SKM-1 treated with dmso at 0.1 percent for 144 hours (cell line): Measurements from ENCODE around the gene TSPAN3.

Experiments used
- DNase-seq: peaks from one replicate; lab custom pipeline; 2025; ENCODE audit not compliant: unreplicated experiment; lab: John Stamatoyannopoulos, UW

TSPAN3 gene

DNA sequence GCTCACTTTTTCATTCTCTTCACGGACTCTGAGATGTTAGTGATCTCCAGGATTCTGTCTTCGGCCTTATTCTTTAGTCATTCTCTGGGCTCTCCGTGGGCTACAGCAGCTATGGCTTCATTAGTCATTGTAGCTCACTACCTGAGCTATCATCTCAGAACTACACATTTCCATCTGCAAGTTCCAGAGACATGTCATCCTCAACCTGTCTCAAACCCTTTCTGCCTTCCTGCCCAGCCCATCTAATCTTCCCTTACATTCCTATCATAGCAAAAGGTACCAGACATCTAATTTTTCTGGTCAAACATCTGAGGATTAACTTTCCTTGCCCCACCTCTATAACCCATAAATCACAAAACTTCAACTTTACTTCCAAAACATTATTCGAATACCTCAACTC lies 13.2 kb downstream of the TSPAN3 start:
- no peak for DNase-seq

DNA sequence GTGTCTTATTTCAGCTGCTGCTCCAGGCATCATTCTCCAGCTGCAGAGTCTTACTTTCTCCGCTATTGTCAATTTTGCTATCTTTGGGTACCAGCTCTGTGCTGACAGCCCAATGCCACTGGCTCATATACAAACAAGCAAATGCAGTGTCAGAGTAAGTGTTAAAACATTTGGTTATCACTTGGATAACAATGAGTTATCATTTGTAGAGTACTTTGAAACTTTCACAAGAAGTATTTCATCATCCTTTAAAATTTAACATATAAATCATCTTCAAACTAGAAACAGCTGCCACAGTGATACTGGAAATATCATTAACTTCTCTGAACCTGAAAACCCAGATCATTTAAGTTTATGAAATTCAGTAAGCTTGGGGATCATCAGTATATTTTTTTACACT lies 13.8 kb downstream of the TSPAN3 start:
- DNase-seq: no peak

DNA sequence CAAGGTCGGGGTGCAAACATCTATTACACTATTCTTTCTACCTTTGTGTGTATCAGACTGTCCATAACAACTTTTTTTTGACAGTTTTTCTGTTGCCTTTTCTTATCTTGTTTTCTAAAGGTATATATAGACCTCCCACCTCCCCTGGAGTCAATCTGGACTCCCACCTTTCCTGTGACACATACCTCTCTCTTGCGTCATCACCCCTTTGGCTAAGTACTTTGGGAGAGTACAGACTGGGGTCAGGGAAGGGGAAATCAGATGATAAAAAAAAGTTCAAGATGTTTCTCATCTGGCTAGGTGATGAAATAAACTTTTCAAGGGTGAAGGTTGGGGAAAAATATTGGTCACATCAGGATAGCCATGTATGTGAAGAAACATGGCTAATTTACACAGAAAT lies 17.2 kb downstream of the TSPAN3 start:
- no peak for DNase-seq

DNA sequence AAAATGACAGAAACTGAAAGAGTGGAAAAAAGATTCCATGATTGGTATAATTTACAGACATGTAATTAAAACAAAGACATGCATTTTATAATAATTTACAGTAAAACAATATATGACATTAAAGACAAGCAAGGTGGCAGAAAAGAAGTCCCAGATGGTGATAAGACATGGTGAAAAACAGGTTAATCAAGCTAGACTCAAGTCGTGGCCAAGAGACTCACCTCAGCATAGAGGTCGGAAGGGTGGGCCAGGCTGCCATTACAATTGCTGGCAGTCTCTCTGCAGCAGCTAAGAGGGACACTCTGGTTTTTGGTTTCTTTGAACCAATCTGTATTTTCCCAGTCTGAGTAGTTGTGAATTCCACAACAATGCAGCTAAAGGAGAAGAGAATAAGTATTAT lies 18.4 kb downstream of the TSPAN3 start:
- no peak for DNase-seq

DNA sequence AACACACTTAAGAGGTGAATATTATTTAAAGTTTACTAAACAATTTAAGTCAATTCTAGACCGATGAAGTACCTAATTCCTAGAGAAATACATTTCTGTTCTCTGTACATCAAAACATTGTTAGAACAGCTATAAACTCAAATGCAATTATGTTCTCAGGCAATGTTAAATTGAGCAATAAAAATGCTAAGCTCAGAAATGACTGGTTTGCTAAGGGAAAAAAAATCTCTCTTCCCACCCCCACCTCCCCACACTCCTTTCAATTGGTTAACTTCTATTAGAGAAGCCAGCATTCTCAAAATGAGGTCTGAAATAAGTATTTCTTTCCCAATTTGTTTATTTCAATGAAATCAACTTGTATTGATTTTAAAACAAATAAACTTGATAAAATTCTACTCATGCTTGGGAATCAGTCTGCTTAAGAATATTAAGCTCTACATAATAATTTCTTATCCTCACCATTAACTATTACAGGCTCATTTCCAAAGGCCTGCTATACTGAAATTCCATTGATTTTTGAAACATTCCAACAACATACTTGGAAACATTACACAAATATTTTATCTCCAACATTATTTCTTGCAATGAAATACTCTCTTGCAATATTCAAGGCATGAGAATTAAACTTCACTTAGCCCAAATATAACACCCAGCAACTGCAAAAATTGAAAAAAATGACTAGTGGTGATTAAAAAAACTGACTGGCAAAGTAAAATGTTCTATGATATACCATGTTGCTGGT lies 22.6 kb downstream of the TSPAN3 start:
- DNase-seq: no peak

DNA sequence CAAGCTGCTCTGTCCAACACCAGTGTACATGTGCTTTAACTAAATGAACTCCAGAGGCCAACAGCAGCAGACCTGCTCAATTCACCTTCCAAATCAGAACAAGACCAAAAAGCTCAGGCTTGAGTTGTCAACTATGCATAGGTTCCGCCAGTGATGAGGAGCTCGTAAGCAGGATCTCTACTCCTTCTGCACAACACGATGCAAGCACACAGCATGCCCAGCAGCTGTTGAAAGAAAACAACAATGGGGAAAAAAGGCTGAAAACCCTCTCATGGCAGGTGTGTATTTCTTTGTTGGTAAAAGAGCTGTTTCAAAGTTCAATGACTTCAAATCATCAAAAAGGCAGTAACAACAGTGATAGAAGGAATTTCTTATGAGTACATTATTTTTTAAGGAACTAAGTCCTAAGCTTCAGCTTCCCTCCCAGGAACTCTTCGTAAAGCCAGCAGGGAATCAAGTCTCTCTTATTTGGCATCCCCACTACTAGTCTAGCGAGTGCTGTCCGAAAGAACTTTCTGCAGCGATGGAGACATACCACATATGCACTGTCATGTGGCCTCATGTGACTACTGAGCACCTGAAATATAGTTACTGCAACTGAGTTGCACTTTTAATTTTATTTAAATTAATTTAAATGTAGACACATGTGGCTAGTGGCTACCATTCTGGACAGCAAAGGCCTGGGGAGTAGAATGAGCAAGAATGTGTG lies 24.1 kb downstream of the TSPAN3 start:
- no peak for DNase-seq

DNA sequence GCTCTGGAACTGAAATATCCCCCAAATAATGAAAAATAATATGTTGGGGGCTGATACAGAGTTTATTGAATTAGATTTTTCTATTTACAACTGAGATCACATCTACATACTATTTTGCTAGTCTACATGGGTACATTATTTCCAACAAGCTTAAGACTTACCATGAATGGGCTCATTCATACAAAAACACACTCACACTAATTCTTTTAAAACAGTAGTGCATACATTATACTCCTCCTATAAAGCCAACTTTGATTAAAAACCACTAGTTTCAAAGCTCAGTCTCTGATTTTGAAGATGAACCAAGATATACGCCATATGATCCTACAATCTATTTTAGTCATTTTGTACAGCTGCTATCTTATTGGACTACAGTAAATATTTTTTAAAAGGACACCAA lies 24.9 kb downstream of the TSPAN3 start:
- no peak for DNase-seq

DNA sequence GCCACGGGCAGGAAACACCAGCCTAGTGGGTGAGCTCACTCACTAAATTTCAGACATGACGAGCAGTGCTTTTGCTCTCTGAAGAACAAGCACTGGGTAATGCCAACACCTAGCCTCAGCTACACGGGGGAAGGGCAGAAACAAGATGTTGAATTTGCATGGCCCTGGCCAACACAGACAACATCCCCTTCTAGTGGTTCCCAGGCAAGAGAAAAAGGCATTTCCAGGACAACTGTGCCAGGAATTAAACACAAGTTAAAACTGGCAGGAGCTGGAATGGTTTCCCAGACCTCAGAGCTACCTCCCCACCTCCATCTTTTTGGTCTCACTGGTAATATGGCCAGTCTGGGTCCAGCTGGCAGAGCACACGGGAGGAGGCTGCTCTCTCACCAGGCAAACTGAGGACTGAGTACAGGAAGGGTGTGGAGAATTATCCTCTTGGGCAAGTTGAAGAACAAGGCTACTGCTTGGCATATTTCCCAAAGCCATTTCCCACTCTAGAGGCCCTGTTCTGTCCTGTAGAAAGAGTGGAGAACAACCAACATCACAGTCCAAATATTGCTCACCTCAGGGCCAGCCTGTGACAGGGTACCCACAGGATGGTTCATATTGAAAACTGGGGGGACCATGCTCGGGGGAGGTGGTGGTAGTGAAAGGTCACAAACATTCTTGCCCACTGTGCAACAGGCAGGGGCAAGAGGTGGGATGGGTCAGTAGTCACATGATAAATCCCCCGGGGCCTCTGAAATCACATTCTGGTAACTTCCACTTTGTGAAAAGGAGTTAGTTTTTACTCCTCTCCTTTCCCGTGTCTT lies 26.5 kb downstream of the TSPAN3 start:
- DNase-seq: no peak

DNA sequence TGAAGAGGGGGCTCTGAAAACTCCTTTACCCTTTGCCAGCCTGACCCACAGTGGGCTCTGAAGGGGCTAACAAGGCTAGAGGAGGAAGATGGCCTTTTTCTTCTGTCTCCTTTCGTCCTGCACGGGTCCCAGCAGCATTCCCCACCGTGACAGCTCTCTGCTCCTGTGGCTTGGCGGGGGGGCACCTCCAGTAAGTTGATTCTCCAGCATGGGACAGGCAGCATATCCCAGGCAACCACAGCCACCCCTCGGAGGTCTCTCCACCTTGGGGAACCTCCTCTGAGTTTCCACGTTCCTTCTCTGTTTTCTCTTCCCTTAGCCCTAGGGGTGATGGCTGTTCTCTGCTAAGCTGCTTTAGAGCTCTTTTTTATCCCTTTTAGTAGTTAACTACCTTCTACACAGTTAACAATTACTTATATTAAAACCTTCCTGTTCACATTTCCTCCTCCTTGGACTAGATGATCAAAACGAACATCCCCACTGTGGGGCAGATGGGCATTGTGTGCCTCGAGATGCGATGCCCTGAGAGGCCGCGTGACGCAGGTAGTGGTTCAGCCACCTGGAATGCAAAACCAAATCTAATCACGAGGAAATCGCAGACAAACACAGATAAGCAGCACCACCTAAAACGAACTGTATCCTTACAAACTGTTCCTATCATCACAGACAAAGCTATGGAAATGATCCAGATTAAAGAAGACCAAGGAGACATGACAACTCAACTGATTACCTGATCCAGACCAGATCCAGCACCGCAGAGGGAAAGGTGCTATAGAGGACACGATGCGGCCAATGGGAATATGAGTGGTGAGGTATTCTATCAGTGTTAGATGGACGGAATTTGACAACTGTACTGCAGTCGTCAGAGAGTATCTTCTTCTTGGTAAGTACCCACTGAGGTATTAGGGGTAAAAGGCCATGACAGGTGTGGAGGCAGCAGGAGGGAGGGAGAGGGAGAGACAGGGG lies 27.7 kb downstream of the TSPAN3 start:
- no peak for DNase-seq

DNA sequence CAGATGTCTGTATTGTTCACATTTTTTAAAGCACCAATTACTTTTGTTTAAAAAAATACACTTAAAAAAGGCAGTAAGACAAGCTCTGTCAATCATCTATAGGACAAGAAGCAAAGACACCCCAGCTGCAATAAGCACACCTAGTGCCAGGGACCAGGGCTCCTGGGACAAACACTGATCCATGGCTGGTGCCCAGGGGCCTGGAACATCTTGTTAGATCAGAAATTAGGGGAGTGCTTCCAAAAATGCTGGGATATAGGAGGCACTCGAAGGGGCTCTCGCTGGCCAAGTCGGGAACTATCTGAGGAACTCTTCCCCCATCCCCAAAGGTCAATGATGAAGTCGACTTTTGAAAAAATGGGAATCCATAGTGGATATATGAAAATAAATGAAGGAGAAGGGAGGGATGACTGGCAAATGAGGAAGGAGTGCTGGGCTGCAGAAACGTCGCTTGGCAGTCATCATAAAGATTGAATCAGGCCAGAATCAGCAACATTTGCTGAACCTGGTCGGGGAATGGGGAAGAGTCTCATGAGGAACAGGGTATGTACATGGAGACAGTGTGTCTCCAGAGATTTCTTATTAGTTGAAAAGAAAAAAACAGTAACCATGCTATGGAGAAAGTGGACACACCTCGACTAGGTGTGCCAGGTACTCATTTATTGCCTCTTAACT lies 28.5 kb downstream of the TSPAN3 start:
- no peak for DNase-seq

DNA sequence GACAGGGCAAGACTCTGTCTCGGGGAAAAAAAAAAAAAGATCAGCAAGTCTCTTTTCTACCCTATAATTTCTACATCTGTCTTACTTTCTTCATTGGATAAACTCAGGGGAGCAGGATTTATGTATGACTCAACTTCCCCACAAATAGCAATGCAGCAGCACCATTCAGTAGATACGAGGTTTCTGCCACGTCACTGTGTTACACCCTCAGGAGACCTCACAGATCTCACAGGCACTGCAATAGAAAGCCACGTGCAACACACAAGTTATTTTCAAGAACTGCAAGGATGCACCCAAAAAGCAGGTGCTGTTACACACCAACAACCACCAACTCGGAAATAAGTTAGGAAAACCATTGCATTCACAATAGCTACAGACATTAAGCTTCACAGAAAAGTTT lies 30.2 kb downstream of the TSPAN3 start:
- no peak for DNase-seq

DNA sequence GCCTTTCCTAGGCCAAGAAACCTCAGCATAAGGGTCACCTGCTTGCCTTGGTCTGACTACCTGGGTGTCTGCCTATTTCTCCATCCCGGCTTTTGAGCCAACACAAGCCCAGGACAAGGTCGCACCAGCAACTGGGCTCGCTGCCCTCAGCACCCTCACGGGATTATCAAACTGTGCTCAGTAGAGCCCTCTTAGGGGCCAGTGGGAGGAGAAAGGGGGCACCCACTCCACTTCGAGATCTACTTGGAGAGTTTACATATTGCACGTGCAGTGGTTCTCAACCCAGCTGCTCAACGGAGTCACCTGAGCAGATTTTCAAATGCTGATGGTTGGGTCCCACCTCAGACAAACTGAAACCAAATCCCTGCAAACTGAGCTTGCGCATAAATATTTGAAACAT lies 31.1 kb downstream of the TSPAN3 start:
- DNase-seq: no peak

DNA sequence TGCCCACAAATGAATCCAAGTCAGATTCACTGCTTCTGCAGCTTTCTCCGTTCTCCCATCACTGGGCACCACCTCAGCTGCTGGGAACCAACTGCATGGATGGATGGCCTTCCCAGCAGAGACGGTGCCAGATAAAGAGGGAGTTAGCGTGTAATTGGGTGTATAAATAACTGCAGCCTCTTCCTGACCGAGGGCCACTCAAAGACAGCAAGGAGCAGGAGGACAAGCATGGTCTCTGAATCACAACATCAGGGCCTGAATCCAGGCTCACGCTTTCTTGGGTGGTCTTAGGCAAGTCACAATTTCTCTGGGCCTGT lies 31.7 kb downstream of the TSPAN3 start:
- DNase-seq: no peak

DNA sequence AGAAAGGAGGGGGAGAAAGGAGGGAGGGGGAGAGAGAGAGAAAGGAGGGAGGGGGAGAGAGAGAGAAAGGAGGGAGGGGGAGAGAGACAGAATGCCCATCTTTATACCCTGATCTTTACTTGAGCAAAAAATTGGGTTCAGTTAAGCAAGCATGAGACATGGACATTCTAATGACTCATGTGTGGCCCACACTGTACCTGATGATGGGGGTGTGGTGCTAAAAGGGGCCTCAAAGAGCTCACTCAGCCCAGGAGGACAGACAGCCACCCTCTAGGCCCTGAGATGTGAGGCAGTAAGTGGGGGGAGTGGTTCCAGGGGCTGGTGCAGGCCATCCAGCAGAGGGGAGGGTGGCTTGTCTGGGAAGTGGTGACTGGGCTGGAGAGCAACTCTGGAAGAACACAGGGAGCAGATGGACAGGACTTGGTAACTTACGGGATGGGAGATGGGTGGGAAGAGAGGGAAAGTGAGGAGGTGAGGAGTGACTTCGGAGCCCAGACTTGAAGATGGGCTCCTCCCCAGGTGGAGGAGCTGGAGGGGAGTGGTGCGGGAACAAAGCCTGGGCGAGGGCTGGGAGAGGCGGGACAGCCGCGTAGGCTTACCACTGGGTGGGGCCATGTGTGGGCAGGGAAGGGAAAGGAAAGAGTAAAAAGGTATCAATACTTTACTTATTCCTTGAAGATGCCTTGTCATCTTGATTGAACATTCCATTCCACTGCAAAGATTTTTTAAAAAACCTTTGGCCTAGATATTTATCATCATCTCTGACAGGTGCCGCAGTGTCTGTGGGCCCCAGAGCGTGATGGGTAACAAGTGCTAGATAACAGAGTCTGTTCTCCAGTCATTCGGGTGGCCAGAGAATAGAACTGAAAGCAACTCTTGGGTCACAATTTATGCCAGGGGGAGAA lies 32.3 kb downstream of the TSPAN3 start:
- DNase-seq: no peak

DNA sequence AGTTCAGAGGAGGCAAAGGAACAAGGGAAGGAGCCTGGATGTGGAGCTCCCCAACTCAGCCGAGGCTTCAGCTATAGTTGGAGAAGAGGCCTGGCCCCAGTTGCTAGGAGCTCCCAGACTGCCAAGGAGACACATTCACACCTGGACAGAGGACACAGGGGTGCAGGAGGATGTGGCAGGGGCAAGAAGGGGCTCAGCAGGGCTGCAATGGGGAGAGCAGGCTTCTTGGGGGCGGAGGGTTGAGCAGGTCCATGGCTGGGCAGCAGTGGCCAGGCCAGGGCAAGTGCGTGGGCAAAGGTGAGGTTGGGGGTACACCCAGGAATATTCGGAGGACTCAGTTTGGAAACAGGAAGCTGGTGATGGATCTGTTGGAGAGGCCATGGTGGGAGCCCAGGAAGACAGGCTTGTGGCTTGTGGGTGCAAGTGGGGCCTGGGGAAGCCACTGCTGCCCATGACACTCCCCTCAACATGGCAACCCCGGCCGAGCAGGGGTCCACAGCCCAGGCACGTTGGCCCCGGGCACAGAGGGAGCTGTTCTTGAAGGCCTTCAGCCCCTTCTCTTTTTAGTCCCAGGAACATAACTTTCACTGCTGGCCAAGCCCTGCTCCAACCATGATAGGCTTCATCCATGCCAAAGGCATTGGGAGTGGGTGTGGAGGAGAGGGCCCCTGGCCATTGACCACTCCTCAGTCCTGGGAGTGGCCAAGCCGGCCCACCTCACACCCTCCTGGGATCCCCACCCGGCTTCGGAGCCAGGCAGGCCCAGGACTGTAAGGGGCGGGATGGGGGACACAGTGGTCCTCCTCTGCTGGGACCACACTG lies 33.3 kb downstream of the TSPAN3 start:
- no peak for DNase-seq

DNA sequence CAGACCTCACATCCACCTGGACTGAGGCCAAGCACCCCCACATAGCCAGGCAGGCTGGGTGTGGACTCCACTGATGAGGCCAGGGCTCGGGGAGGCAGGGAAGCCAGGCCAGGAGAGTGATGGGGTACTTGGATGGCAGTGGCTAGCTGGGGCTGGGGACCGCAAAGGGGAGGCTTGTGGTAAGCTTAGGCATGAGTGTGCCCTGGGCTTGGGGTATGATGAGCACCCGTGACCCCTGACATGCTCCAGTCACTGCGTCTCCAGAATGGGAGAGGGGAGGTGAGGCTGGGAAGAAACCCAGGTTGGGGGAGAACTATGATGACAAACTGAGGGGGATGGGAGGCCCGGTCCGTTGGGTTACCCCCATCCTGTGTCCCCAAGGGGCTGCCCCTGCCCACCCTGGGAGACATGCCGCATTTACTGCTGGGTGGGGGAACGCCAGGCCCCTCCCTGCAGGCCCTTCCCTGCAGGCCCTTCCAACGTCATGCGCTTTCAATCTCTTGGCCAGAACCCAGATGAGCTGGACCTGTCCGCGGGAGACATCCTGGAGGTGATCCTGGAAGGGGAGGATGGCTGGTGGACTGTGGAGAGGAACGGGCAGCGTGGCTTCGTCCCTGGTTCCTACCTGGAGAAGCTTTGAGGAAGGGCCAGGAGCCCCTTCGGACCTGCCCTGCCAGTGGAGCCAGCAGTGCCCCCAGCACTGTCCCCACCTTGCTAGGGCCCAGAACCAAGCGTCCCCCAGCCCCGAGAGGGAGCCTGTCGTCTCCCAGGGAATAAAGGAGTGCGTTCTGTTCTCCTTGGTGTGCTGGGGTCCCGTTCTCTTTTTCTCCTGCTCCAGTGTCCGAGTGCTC lies 34.1 kb downstream of the TSPAN3 start:
- no peak for DNase-seq

DNA sequence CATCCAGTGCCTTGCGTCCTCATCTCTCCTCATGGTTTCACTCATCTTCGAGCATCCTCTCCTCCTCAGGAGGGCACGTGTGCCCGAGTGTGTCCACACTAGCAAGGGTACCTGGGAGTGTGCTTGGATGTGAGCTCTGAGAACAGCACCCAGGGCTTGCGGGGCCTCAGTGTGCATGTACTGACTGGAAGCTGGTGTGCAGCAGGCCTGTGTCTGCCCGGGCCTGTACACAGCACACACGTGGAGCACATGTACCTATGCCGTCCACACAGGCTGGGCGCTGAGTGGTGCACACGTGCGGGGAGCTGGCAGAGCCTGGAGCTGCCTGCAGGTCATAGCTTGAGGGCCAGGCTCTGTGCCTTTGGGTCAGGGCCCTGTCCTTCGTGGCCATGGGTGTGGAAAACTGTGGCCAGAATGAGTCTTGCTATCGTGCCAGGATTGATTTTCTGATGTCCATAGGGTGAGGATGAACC lies 34.9 kb downstream of the TSPAN3 start:
- DNase-seq: no peak

DNA sequence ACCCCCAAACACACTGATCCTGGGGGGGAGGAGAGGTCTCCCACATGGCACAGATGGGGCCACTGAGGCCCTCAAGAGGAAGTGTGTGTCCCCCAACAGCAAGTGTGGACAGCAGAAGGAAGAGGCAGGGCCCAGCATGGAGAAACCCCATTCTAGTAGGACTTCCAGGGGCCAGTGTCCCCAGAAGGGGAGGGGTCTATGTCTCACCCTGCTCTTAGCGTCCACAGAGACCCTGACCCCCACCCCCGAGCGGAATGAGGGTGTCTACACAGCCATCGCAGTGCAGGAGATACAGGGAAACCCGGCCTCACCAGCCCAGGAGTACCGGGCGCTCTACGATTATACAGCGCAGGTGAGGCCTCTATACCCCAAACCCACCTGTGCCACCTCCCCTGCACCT lies 35.3 kb downstream of the TSPAN3 start:
- no peak for DNase-seq
